ENCODE measurements around the gene C1QTNF7.

DNA sequence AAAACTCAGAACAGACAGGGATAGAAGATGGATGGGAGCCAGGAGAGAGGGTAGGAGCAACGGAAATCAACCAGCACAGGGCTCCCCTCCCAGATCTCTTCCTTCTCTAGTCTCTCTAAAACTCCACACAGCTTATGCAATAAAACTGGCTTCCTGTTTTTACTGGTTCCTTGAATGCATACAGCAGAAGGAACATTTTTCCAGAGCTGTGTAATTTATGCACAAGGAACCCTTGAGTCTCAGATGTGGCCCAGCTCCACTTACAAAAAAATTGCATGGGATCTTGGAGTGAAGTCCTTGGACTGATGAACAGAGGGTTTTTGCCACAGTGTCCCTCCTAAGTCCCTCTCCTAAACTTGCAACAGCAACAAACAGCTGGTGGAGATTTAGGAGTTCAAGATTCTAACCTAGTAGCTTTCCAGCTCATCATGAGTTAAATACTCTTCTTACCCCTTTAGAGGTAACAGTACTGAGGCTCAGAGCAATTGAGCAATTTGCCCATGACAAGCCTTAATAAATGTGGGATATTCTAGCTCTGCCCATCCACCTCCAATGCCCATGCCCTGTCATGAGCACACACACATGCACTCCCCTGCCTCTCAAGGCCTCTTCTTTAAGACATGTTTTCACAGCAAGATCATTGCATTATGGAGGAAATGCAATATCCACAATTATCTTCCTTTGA, 23.5 kb downstream of the C1QTNF7 start:
- no peak for TF ChIP-seq POLR2A (IDR thresholded peaks at IDR 0.05)
- TF ChIP-seq, protein P1, sequence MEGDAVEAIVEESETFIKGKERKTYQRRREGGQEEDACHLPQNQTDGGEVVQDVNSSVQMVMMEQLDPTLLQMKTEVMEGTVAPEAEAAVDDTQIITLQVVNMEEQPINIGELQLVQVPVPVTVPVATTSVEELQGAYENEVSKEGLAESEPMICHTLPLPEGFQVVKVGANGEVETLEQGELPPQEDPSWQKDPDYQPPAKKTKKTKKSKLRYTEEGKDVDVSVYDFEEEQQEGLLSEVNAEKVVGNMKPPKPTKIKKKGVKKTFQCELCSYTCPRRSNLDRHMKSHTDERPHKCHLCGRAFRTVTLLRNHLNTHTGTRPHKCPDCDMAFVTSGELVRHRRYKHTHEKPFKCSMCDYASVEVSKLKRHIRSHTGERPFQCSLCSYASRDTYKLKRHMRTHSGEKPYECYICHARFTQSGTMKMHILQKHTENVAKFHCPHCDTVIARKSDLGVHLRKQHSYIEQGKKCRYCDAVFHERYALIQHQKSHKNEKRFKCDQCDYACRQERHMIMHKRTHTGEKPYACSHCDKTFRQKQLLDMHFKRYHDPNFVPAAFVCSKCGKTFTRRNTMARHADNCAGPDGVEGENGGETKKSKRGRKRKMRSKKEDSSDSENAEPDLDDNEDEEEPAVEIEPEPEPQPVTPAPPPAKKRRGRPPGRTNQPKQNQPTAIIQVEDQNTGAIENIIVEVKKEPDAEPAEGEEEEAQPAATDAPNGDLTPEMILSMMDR (IDR thresholded peaks at IDR 0.05): no peak
- no peak for TF ChIP-seq POLR2AphosphoS5 (IDR thresholded peaks at IDR 0.05)
- no peak for TF ChIP-seq EP300 (IDR thresholded peaks at IDR 0.05; ENCODE audit: low read depth)
